ENCODE results near the gene ADSS2.

ADSS2 gene

DNA sequence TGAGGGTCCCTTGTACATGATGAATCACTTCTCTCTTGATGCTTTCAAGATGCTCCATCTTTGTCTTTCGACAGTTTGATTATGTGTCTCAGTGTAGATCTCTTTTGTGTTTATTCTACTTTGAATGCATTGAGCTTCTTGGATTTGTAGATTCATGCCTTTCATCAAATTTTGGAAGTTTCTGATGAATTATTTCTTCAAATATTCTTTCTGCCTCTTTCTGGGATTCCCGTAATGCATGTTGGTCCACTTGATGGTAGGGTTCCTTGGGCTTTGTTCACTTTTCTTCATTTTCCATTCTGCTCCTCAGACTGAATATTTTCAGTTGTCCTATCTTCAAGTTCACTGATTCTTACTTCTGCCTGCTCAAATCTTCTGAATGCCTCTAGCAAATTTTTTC, 50.7 kb downstream of the ADSS2 start:
- H3K4me1 Mint-ChIP-seq (ENCODE audit: low read depth), result peaks cover 6% of the 10 kb centered on the region
- no peak overlapping the region for H3K27ac Mint-ChIP-seq
- H3K4me3 Mint-ChIP-seq, result no peak overlapping the region
- no peaks in the 10 kb centered on the region for H3K27me3 Mint-ChIP-seq (ENCODE audit: low read depth)
- no peak for DNase-seq (ENCODE audit: low spot score)
- H3K9me3 Mint-ChIP-seq, result peaks cover 38% of the 10 kb centered on the region
- peaks cover 55% of the 10 kb centered on the region for H3K36me3 Mint-ChIP-seq (ENCODE audit: low read depth)

DNA sequence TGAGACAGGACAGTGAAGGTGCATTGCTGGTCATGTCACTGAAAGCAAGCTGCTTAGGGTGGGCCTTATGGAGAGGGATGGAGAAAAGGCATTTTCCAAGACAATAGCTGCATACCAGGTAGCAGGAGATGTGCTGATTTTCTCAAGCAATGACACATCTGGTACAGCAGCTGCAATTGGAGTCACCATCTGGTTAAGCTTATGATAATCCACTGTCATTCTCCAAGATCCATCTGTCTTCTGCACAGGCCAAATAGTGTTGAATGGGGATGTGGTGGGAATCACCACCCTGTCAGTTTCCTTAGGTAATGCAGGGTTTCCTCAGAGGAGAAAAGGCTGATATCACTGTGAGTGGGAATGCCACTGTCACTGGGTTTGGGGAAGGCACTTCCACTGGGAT, 54.6 kb downstream of the ADSS2 start:
- Mint-ChIP-seq H3K4me1 (ENCODE audit: low read depth) (peaks cover 6% of the 10 kb centered on the region), H3K27ac (no peak overlapping the region), H3K9me3 (peaks cover 19% of the 10 kb centered on the region), H3K27me3 (ENCODE audit: low read depth) (no peaks in the 10 kb centered on the region), H3K36me3 (ENCODE audit: low read depth) (peaks cover 23% of the 10 kb centered on the region), H3K4me3 (no peak overlapping the region)
- no peak for DNase-seq (ENCODE audit: low spot score)

DNA sequence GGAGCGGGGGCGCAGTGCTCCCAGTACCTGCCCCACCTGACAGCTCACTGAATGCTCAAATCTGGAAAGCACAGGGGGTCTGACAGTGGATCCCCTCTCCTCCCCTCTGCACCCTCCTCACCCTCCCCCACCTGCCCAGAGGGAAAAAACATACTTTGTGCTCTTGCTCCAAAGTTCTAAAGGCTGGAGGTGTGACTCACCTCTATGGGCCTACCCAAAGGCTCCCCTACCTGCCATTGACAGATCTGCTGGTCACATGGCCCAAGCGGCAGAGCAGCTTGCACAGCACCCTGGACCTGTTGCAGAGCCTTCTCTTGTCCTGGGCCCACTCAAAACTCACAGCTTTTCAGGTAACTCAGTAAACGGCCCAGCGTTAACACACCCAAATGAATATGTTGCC, 55.7 kb downstream of the ADSS2 start:
- H3K36me3 Mint-ChIP-seq (ENCODE audit: low read depth), result peaks cover 11% of the 10 kb centered on the region
- no peak for DNase-seq (ENCODE audit: low spot score)
- no peak overlapping the region for H3K27ac Mint-ChIP-seq
- H3K4me1 Mint-ChIP-seq (ENCODE audit: low read depth), result peaks cover 6% of the 10 kb centered on the region
- H3K9me3 Mint-ChIP-seq, result peaks cover 7% of the 10 kb centered on the region
- no peaks in the 10 kb centered on the region for H3K27me3 Mint-ChIP-seq (ENCODE audit: low read depth)
- H3K4me3 Mint-ChIP-seq, result no peak overlapping the region

DNA sequence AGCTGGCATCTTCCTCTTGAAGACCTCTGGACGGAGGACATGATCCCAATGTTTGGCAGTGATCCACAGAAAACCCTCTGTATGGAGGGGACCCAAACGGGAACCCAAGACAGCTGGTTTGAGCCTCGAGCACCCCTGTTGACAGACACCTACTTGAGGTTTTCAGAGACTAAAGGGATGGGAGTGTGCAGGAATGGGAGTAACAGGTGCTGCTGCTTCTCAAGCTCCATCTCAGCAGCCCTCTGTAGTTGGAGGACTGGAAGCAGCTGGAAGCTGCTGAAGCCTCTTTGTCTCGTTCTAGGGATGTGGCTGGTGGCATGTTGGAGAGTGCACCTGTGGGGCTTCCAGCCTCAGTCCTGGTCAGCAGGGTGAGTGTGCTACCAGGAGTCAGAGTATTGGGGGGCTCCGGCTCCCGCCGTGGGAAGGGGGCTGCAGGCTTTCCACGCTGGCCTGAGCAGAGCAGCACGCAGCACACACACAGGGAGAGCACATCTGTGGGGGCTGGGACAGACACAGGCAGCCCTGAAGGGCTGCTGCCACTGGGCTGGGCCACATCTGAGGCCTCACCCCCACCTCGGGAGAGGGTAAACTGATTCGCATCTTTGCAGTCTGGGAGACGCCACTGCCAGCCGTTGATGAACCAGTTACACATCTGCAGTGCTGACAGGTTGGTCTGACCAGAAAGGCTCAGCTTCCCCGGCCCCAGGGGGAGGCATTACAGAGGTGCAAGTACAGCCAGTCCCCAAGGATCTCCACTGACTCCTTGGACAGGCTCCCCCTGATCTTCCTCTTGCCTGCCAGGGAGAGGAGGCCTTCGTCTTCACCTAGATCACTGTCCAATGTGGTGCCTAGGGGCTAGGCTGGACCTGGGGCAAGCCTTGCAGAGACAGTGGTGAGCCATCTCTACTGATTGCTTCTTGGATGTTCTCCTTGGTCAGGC, 56.6 kb downstream of the ADSS2 start:
- H3K4me1 Mint-ChIP-seq (ENCODE audit: low read depth), result peaks cover 6% of the 10 kb centered on the region
- DNase-seq (ENCODE audit: low spot score), result no peak
- H3K27ac Mint-ChIP-seq, result no peak overlapping the region
- H3K27me3 Mint-ChIP-seq (ENCODE audit: low read depth), result no peaks in the 10 kb centered on the region
- no peak overlapping the region for H3K4me3 Mint-ChIP-seq
- H3K36me3 Mint-ChIP-seq (ENCODE audit: low read depth), result peaks cover 4% of the 10 kb centered on the region
- H3K9me3 Mint-ChIP-seq, result peaks cover 4% of the 10 kb centered on the region

DNA sequence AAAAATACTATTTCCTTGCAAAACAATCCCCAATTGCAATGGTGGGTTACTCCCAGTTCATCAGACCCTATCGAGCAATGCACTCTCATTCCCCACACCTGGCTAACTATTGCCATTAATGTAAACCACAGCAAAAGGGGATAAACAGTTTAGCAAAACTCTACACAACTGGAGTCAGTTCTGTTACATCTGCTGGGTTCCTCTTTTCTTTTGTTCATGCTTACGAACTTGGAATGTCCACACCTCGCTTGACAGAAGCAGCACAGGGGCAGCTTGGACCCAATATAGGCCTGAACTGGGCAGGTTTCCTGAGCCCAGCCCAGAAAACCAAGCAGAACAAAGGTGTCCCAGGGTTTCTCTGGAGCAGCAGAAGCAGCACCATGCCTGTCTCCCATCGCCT, 57.4 kb downstream of the ADSS2 start:
- no peak for DNase-seq (ENCODE audit: low spot score)
- Mint-ChIP-seq H3K27ac (no peak overlapping the region), H3K9me3 (peaks cover 2% of the 10 kb centered on the region), H3K4me1 (ENCODE audit: low read depth) (peaks cover 6% of the 10 kb centered on the region), H3K4me3 (no peak overlapping the region), H3K27me3 (ENCODE audit: low read depth) (no peaks in the 10 kb centered on the region), H3K36me3 (ENCODE audit: low read depth) (peaks cover 4% of the 10 kb centered on the region)

DNA sequence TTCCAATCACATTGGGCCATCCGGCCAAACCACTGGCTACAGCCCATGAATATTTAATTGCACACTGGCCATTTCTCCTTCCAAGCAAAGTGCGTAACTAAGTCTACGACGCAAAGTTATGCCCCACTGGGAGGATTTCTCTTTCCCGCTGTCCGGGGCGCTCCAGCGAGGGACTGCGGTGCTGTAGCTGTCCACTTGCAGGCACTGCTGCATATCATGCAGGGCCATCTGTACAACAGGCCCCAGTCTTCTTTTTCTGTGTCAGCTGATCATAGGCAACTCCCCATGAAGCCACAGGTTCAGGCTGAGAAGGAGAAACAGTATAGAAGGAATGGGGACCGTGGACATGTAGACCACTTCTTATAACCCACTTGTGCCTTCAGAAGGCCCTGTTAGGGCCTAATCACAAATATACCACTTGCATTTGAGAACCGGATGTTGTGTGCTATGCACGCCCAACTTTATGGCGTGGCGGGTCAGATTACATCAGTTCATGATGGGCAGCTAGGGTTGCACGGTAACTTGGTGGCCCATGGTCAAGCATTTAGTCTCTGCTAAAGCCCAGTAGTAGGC, 58.0 kb downstream of the ADSS2 start:
- no peak overlapping the region for H3K27ac Mint-ChIP-seq
- no peak overlapping the region for H3K4me3 Mint-ChIP-seq
- DNase-seq (ENCODE audit: low spot score), result no peak
- peaks cover 6% of the 10 kb centered on the region for H3K4me1 Mint-ChIP-seq (ENCODE audit: low read depth)
- H3K36me3 Mint-ChIP-seq (ENCODE audit: low read depth), result peaks cover 2% of the 10 kb centered on the region
- no peaks in the 10 kb centered on the region for H3K27me3 Mint-ChIP-seq (ENCODE audit: low read depth)
- H3K9me3 Mint-ChIP-seq, result no peaks in the 10 kb centered on the region

DNA sequence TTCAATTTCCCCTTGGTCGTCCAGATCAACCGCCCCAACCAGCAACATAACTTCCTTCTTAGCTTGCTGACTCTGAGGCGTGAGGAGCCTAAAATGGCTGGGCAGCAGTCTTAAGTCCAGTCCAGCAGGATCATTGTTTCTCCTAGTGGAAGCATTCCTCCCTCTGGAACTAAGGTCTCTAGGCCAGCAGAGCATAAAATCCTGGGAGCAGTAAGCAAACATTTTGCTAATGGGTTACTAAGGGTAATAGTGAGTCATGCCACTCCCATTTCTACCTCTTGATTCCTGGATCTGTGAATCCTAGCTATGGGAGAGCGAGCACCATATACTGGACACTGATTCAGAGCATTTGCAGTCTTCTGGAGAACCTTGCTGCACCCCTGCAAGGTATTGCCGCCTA, 59.9 kb downstream of the ADSS2 start:
- Mint-ChIP-seq H3K27me3 (ENCODE audit: low read depth) (no peaks in the 10 kb centered on the region), H3K36me3 (ENCODE audit: low read depth) (peaks cover 2% of the 10 kb centered on the region), H3K9me3 (no peaks in the 10 kb centered on the region), H3K4me3 (no peak overlapping the region), H3K4me1 (ENCODE audit: low read depth) (peaks cover 3% of the 10 kb centered on the region), H3K27ac (no peak overlapping the region)
- no peak for DNase-seq (ENCODE audit: low spot score)

DNA sequence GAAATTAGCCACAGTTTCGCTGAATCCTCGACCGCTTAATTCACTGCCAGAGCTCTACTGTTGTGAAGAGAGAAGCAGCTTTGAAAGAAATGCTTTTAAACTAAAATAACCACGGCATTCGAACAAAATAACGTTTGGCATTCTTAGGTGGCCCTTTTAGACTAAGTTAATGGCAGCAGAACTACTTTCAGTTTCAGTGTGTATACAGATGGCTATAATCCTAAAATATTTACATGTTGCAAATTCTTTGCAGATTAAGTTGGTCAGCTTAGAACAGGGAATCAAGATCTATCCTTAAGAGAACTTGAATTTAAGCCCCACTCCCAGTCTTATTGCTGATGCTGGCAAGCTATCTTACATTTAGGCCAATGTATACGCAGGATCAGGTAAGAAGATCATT, 62.7 kb downstream of the ADSS2 start:
- H3K9me3 Mint-ChIP-seq, result no peaks in the 10 kb centered on the region
- no peak overlapping the region for H3K4me3 Mint-ChIP-seq
- H3K27me3 Mint-ChIP-seq (ENCODE audit: low read depth), result no peaks in the 10 kb centered on the region
- no peaks in the 10 kb centered on the region for H3K36me3 Mint-ChIP-seq (ENCODE audit: low read depth)
- DNase-seq (ENCODE audit: low spot score), result no peak
- no peaks in the 10 kb centered on the region for H3K4me1 Mint-ChIP-seq (ENCODE audit: low read depth)
- H3K27ac Mint-ChIP-seq, result no peak overlapping the region

DNA sequence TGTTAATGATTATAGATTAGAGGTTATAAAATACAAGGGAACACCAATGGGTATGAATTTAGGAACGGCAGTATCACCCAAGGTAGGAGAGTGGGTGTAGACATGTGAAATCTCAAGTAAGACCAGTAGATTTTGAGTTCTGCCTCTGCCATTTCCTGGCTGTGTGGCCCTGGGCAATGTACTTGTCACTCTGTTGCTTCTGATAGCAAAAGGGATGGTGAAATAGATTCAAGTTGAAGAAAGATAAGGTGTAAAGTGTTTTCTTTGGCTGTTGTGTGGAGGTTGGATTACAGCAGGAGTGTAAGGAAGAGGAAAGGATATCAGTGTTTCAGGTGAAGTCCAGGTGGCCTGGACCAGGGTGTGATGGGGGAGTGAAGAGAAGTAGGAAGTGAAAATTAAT, 64.3 kb downstream of the ADSS2 start:
- DNase-seq (ENCODE audit: low spot score), result no peak
- no peaks in the 10 kb centered on the region for H3K4me1 Mint-ChIP-seq (ENCODE audit: low read depth)
- H3K27ac Mint-ChIP-seq, result no peak overlapping the region
- no peaks in the 10 kb centered on the region for H3K36me3 Mint-ChIP-seq (ENCODE audit: low read depth)
- H3K9me3 Mint-ChIP-seq, result no peaks in the 10 kb centered on the region
- H3K27me3 Mint-ChIP-seq (ENCODE audit: low read depth), result no peaks in the 10 kb centered on the region
- H3K4me3 Mint-ChIP-seq, result no peak overlapping the region

DNA sequence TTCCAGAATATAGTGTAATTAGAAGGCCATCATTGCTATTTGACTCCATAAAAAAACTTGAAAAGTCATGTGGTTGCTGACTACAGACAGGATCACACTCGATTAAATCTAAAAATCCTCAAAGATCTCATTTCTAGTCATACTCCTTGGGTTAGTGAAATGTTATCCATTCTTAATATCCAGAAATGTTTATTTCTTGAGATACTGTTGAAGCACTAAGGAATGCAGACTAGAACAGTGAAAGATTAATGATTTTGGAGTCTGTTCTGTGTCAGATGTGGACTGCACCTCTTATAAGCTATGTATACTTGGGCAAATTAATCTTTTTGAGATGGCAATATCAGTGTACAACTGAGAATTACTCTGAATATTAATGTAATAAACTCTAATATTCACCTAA, 65.1 kb downstream of the ADSS2 start:
- Mint-ChIP-seq H3K4me1 (ENCODE audit: low read depth) (no peaks in the 10 kb centered on the region), H3K9me3 (no peaks in the 10 kb centered on the region), H3K36me3 (ENCODE audit: low read depth) (no peaks in the 10 kb centered on the region), H3K27ac (no peak overlapping the region), H3K4me3 (no peak overlapping the region), H3K27me3 (ENCODE audit: low read depth) (no peaks in the 10 kb centered on the region)
- DNase-seq (ENCODE audit: low spot score), result no peak

DNA sequence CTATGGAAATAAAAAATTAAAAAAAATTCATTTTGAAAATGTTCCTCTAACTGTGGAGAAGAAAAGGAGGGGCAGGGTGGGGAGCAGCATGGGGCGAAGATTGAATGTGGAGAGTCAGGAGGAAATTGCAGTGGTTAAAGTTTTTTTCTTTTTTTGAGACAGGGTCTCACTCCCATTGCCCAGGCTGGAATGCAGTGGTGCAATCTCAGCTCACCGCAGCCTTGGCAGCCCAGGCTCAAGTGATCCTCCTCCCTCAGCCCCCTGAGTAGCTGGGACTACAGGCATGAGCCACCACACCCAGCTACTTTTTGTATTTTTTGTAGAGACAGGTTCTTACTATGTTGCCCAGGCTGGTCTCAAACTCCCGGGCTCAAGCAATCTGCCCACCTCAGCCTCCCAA, 67.6 kb downstream of the ADSS2 start:
- Mint-ChIP-seq H3K9me3 (no peaks in the 10 kb centered on the region), H3K27me3 (ENCODE audit: low read depth) (no peaks in the 10 kb centered on the region), H3K36me3 (ENCODE audit: low read depth) (no peaks in the 10 kb centered on the region), H3K4me3 (no peak overlapping the region), H3K4me1 (ENCODE audit: low read depth) (no peaks in the 10 kb centered on the region), H3K27ac (no peak overlapping the region)
- DNase-seq (ENCODE audit: low spot score), result no peak

DNA sequence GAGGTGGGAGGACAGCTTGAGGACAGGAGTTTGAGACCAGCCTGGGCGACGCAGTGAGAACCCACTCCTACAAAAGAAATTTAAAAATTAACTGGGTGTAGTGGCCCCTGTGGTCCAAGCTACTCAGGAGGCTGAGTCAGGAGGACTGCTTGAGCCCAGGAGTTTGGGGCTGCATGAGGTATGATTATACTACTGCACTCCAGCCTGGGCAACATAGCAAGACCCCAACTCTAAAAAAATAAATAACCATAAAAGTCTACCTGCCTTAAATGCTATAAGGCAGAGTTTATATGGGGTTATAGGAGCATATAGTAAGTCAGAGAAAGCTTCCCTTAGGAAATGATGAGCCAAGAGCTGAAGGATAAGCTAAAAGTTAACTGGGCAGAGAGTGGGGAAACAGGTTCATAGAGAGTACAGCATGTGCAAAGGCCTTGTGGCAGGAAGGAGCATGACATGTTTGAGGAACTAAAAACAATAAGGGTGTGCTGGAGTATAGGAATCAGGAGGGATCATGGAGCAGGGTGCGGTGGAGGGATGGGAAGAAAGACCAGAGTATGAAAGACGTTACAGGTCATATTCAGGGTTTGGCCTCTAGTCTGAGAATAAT, 68.3 kb downstream of the ADSS2 start:
- Mint-ChIP-seq H3K27ac (no peak overlapping the region), H3K36me3 (ENCODE audit: low read depth) (no peaks in the 10 kb centered on the region), H3K4me1 (ENCODE audit: low read depth) (no peaks in the 10 kb centered on the region), H3K9me3 (no peaks in the 10 kb centered on the region), H3K27me3 (ENCODE audit: low read depth) (no peaks in the 10 kb centered on the region), H3K4me3 (no peak overlapping the region)
- DNase-seq (ENCODE audit: low spot score), result no peak

DNA sequence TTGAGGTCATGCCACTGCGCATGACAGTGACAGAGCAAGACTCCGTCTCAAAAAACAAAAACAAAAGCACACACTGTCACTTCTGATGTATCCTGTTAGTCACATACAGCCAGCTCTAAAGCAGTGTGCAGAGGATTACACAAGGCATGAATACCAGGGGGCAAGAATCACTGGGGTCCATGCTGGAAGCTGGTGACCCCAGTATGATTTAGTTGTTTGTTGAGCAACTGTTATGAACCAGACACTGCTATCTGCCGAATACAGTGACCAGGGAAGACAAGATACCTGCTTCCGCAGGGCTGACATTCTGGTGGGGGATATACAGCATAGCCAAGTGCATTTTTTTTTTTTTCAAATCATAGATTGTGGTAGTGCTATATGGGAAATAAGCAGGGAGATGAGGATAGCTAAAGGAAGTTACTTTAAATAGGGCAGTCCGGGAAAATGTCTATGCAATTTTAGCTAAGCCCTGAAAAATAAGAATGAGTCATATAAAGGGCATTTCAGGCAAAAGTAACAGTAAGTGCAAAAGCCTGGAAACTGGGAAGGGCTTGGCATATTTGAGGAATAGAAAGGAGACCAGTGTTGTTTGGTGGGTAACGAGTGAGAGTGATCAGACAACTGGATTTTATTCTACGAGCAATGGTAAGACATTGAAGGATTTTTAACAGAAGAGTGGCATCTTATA, 69.7 kb downstream of the ADSS2 start:
- Mint-ChIP-seq H3K9me3 (no peaks in the 10 kb centered on the region), H3K27me3 (ENCODE audit: low read depth) (no peaks in the 10 kb centered on the region), H3K4me3 (no peak overlapping the region), H3K27ac (no peak overlapping the region), H3K36me3 (ENCODE audit: low read depth) (no peaks in the 10 kb centered on the region), H3K4me1 (ENCODE audit: low read depth) (no peaks in the 10 kb centered on the region)
- no peak for DNase-seq (ENCODE audit: low spot score)

DNA sequence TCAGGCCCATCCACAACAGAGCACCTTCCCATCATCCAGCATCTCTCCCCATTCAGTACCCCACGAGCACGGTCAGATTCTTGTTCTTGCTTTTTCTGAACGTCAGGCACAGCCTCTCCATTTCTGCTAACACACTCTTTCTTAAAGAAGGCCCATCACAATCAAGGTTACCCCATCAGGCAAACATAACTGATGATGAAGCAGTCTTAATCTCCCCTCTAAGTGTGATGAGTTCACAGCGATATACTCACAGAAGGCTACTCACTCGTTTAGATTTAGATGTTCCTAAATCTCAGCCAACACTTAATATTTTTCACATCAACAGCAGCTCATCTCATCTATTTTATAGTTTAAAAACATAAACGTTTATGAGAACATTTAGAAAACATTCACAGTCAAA, 75.6 kb downstream of the ADSS2 start:
- H3K27me3 Mint-ChIP-seq (ENCODE audit: low read depth), result no peaks in the 10 kb centered on the region

More for the DNA sequence above, 75.6 kb downstream of the ADSS2 start:
- Mint-ChIP-seq H3K27ac (no peak overlapping the region), H3K4me3 (no peak overlapping the region), H3K9me3 (no peaks in the 10 kb centered on the region), H3K36me3 (ENCODE audit: low read depth) (no peaks in the 10 kb centered on the region), H3K4me1 (ENCODE audit: low read depth) (peaks cover 2% of the 10 kb centered on the region)
- no peak for DNase-seq (ENCODE audit: low spot score)
